SK-N-SH (cell line): ENCODE measurements around the gene FRAS1. TPM values are rescaled to one million over a fixed set of nuclear protein-coding genes. Genes with fewer than 3 reads are reported as not detected.

Source experiments
- CTCF ChIA-PET: fragments of 300-600, 350-600 bp; formaldehyde crosslinking; extraction: SDS; loops from one replicate; lab custom pipeline; 2021; lab: Yijun Ruan, JAX
- POLR2A ChIA-PET: fragments of 350-600 bp; sonication (Branson Sonifier 250); formaldehyde crosslinking; extraction: SDS; loops from one replicate; lab custom pipeline; 2020; ENCODE audit warnings: antibody characterized with exemption, inconsistent platforms; lab: Yijun Ruan, JAX
- DNase-seq: peaks from one replicate; pipeline ENCODE4 v3.0.0; 2012
- H2AFZ ChIP-seq: fragments of 200-600 bp; sonication (generic); 2 replicates; pipeline ENCODE4 v1.8.1; 2016; ENCODE audit warnings: antibody characterized with exemption, mild to moderate bottlenecking, low read depth
- H3F3A ChIP-seq: fragments of 200-600 bp; sonication (generic); replicated peaks from 2 replicates; pipeline ENCODE3; 2016; ENCODE audit warnings: antibody characterized with exemption, mild to moderate bottlenecking; ENCODE audit not compliant: insufficient read depth
- H3K27ac ChIP-seq, 2 experiments: fragments of 200-500 bp in 1 of 2; fragments of 200-600 bp in 1 of 2; sonication (Bioruptor generic) in 1 of 2; sonication (generic), shearing (Covaris generic) in 1 of 2; 2 replicates each; pipeline versions ENCODE4 v1.5.1 to v1.6.1; 2014 to 2016; ENCODE audit warnings: low read depth in 2 of 2, inconsistent platforms in 1 of 2, low read length in 1 of 2, mild to moderate bottlenecking in 1 of 2, mixed read lengths in 1 of 2
- H3K27me3 ChIP-seq: fragments of 200-600 bp; sonication (generic), shearing (Covaris generic); 2 replicates; pipeline ENCODE4 v1.6.1; 2016; ENCODE audit warnings: mixed run types; ENCODE audit not compliant: insufficient read depth
- H3K36me3 ChIP-seq, 2 experiments: fragments of 200-500 bp in 1 of 2; fragments of 200-600 bp in 1 of 2; sonication (Bioruptor generic) in 1 of 2; sonication (generic) in 1 of 2; replicated peaks in 1 of 2; 2 replicates each; pipeline versions ENCODE3 to v1.5.1; 2014 to 2016; ENCODE audit warnings: low read length in 1 of 2, mild to moderate bottlenecking in 1 of 2; ENCODE audit not compliant: insufficient read depth in 2 of 2, control insufficient read depth in 1 of 2
- H3K4me1 ChIP-seq, 2 experiments: fragments of 200-500 bp in 1 of 2; fragments of 200-600 bp in 1 of 2; sonication (Bioruptor generic) in 1 of 2; sonication (generic), shearing (Covaris generic) in 1 of 2; 2 replicates each; pipeline versions ENCODE4 v1.5.1 to v1.6.1; 2014 to 2016; ENCODE audit warnings: low read depth in 1 of 2, low read length in 1 of 2, mixed run types in 1 of 2; ENCODE audit not compliant: insufficient read depth in 2 of 2, control insufficient read depth in 1 of 2
- H3K4me2 ChIP-seq: fragments of 200-600 bp; sonication (generic), shearing (Covaris generic); 2 replicates; pipeline ENCODE4 v1.6.1; 2017; ENCODE audit warnings: mixed run types
- H3K4me3 ChIP-seq, 2 experiments: fragments of 200-500 bp in 1 of 2; fragments of 200-600 bp in 1 of 2; sonication (Bioruptor generic) in 1 of 2; sonication (generic), shearing (Covaris generic) in 1 of 2; 2 replicates each; pipeline versions ENCODE4 v1.5.1 to v1.8.1; 2014 to 2016; ENCODE audit warnings: low read depth in 2 of 2, inconsistent platforms in 1 of 2, low read length in 1 of 2, mild to moderate bottlenecking in 1 of 2, mixed read lengths in 1 of 2, moderate library complexity in 1 of 2
- H3K79me2 ChIP-seq: fragments of 200-600 bp; sonication (generic); 2 replicates; pipeline ENCODE4 v1.8.1; 2017; ENCODE audit warnings: mild to moderate bottlenecking; ENCODE audit not compliant: insufficient read depth
- H3K9ac ChIP-seq: fragments of 200-600 bp; sonication (generic); 2 replicates; pipeline ENCODE4 v1.6.1; 2017; ENCODE audit warnings: mixed run types
- H3K9me2 ChIP-seq: fragments of 200-600 bp; sonication (generic); 2 replicates; pipeline ENCODE4 v1.6.1; 2017; ENCODE audit warnings: mixed run types
- H3K9me3 ChIP-seq: fragments of 200-600 bp; sonication (generic); 2 replicates; pipeline ENCODE4 v1.6.1; 2017; ENCODE audit warnings: mixed run types, mild to moderate bottlenecking, moderate library complexity
- H4K20me1 ChIP-seq: fragments of 200-600 bp; sonication (generic); 2 replicates; pipeline ENCODE4 v1.6.1; 2017; ENCODE audit warnings: mild to moderate bottlenecking, mixed run types; ENCODE audit not compliant: insufficient read depth
- ELF1 ChIP-seq: IDR thresholded peaks from 2 replicates; pipeline ENCODE4 v1.4.0; 2012
- EP300 ChIP-seq, 2 experiments: IDR thresholded peaks; 2 replicates each; pipeline versions ENCODE4 v1.4.0 to v1.6.1; 2012; ENCODE audit warnings: borderline replicate concordance in 1 of 2, low read depth in 1 of 2, low read length in 1 of 2
- FOSL2 ChIP-seq: IDR thresholded peaks from 2 replicates; pipeline ENCODE4 v1.4.0; 2012; ENCODE audit warnings: low read depth, mild to moderate bottlenecking, moderate library complexity, borderline replicate concordance
- MAX ChIP-seq: IDR thresholded peaks from 2 replicates; pipeline ENCODE4 v1.4.0; 2012; ENCODE audit warnings: low read depth
- MXI1 ChIP-seq: IDR thresholded peaks from 2 replicates; pipeline ENCODE4 v1.6.1; 2012; ENCODE audit warnings: mild to moderate bottlenecking, low read depth, low read length, improper control_type of control experiment
- POLR2AphosphoS5 ChIP-seq: IDR thresholded peaks from 2 replicates; pipeline ENCODE4 v1.6.1; 2012; ENCODE audit warnings: low read depth, low read length
- RXRA ChIP-seq: IDR thresholded peaks from 2 replicates; pipeline ENCODE4 v1.4.0; 2012; ENCODE audit warnings: low read depth, mild to moderate bottlenecking, borderline replicate concordance
- TAF1 ChIP-seq: IDR thresholded peaks from 2 replicates; pipeline ENCODE4 v1.6.1; 2012; ENCODE audit warnings: low read depth, mild to moderate bottlenecking, low read length, moderate library complexity, borderline replicate concordance
- TCF12 ChIP-seq: IDR thresholded peaks from 2 replicates; pipeline ENCODE4 v1.4.0; 2012
- WGBS: methylation state at CpG from one replicate; pipeline ENCODE4 v1.1.6; 2017; ENCODE audit warnings: low lambda C conversion rate; 5-methylcytosine and 5-hydroxymethylcytosine counted together
- polyA plus RNA-seq, 3 experiments: library from polyadenylated mRNA; depleted of rRNA; stranded (reverse); fragments of >200 nt; gene quantifications; 2 replicates each; pipeline ENCODE4 v1.2.3, GENCODE V29; 2012
- TF ChIP-seq, protein P1 (sequence below): fragments of 150-350 bp; IDR thresholded peaks from 2 replicates; pipeline ENCODE4 v1.6.1; 2017; ENCODE audit warnings: antibody characterized with exemption, low read length, low read depth, borderline replicate concordance

Gene FRAS1
- polyA plus RNA-seq, 1 of the 3 experiments (the other 2 are of a cell fraction), result 8.3 TPM

DNA sequence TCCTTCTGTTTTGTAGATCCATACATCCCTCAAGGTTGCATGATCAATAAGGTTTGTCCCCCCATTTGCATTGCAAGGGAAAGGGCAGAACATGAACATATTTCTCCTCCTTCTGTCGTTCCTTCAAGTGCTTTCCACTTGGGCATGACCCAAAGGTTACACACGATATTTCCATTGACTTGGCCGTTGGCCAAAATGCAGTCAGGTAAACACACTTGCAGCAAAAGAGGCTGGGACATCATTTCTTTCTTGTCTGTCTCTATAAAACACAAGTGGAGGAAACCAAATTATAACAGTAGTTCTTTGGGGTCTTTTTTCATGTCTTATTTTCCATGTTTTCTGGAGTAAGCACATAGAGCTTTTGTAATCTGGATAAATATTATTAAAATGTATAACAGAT lies 156.1 kb downstream of the FRAS1 start:
- H4K20me1 ChIP-seq, result no peaks in the 10 kb centered on the region
- WGBS, result 55% methylated on average over 3 of the region's 3 CpGs
- TF ChIP-seq TAF1 (no peak), TCF12 (no peak), MXI1 (no peak)
- TF ChIP-seq, all 33 proteins: peak for 0
- peaks cover 0 to 4% of the 10 kb centered on the region in 2 experiments; a peak in 2 of 4 replicates for H3K4me1 ChIP-seq
- H2AFZ ChIP-seq, result no peak overlapping the region
- CTCF ChIA-PET, result interaction anchor here (0.9 kb wide), 1 partner anchor 8 kb away, joined by 3 read pairs; no protein-coding TSS in a partner anchor
- H3K9me2 ChIP-seq, result no peaks in the 10 kb centered on the region
- POLR2A ChIA-PET, result no interaction called here
- no peak overlapping the region for H3K4me2 ChIP-seq
- H3K36me3 ChIP-seq, result no peaks in the 10 kb centered on the region
- no peak overlapping the region for H3K27ac ChIP-seq
- no peaks in the 10 kb centered on the region for H3F3A ChIP-seq
- H3K9me3 ChIP-seq, result no peaks in the 10 kb centered on the region
- no peak overlapping the region for H3K4me3 ChIP-seq
- H3K9ac ChIP-seq, result no peak overlapping the region
- DNase-seq, result no peak
- H3K79me2 ChIP-seq, result no peaks in the 10 kb centered on the region
- H3K27me3 ChIP-seq, result no peaks in the 10 kb centered on the region

- no peaks in the 10 kb centered on the region for H4K20me1 ChIP-seq
- no peaks in the 10 kb centered on the region for H3K9me2 ChIP-seq
- peak overlapping the region in 1 of 2 experiments; percentile 58; a peak in 1 of 4 replicates for H3K27ac ChIP-seq
- no peak overlapping the region for H2AFZ ChIP-seq
- no peak overlapping the region for H3K4me2 ChIP-seq
- H3K79me2 ChIP-seq, result no peaks in the 10 kb centered on the region
- H3K9me3 ChIP-seq, result no peaks in the 10 kb centered on the region
- CTCF ChIA-PET, result no interaction called here
- no peaks in the 10 kb centered on the region for H3F3A ChIP-seq
- no peaks in the 10 kb centered on the region for H3K27me3 ChIP-seq
- H3K9ac ChIP-seq, result no peak overlapping the region
- TF ChIP-seq FOSL2 (no peak), RXRA (no peak), MXI1 (no peak), TCF12 (peak; percentile 57), MAX (no peak), EP300 (IDR thresholded peaks at IDR 0.05; ENCODE audit: borderline replicate concordance in 1 of 2, low read depth in 1 of 2, low read length in 1 of 2) (peak in 1 of 2 experiments; percentile 16; a peak in 1 of 4 replicates)
- TF ChIP-seq, protein P1, sequence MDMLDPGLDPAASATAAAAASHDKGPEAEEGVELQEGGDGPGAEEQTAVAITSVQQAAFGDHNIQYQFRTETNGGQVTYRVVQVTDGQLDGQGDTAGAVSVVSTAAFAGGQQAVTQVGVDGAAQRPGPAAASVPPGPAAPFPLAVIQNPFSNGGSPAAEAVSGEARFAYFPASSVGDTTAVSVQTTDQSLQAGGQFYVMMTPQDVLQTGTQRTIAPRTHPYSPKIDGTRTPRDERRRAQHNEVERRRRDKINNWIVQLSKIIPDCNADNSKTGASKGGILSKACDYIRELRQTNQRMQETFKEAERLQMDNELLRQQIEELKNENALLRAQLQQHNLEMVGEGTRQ, result no peak
- TF ChIP-seq, all 33 proteins: peak for 2
- Histone ChIP-seq H3K4me1 (peaks cover 0 to 4% of the 10 kb centered on the region in 2 experiments; a peak in 2 of 4 replicates), H3K36me3 (no peaks in the 10 kb centered on the region), H3K4me3 (no peak overlapping the region)
- DNase-seq, result no peak
- POLR2A ChIA-PET, result no interaction called here
These were observed 157.0 kb downstream of the FRAS1 start for GRCh38 chr4:78214078-78214477.

DNA sequence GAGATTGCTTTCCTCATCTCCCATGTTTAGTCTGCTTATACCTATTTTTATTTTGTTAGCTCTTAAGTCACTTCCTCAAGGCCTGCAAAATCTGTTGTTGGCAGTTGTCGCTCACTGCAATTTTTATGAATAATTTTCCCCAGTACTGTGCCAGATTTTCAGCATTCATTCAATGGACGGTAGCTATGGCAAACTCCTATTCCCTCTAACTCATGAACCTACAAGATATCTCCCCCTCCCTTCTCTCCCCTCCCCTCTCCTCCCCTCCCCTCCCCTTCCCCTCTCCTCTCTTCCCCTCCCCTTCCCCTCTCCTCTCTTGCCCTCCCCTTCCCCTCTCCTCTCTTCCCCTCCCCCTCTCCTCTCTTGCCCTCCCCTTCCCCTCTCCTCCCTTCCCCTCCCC lies 160.4 kb downstream of the FRAS1 start:
- CTCF ChIA-PET, result no interaction called here
- Histone ChIP-seq H2AFZ (no peak overlapping the region), H3K4me2 (no peak overlapping the region), H3K4me1 (peaks cover 0 to 4% of the 10 kb centered on the region in 2 experiments; a peak in 2 of 4 replicates), H3K9me2 (no peaks in the 10 kb centered on the region), H3K79me2 (no peaks in the 10 kb centered on the region), H3K9ac (no peak overlapping the region), H3K4me3 (no peak overlapping the region), H3K27me3 (no peaks in the 10 kb centered on the region), H3F3A (no peaks in the 10 kb centered on the region), H3K36me3 (no peaks in the 10 kb centered on the region), H3K9me3 (no peaks in the 10 kb centered on the region), H3K27ac (no peak overlapping the region), H4K20me1 (no peaks in the 10 kb centered on the region)
- POLR2A ChIA-PET, result no interaction called here
- TF ChIP-seq POLR2AphosphoS5, result no peak
- no peak for TF ChIP-seq ELF1
- TF ChIP-seq, protein P1, result no peak
- DNase-seq, result no peak
- WGBS, result 93% methylated on average over 2 of the region's 2 CpGs
